Activated CD4-positive, alpha-beta T cell treated with anti-CD3 and anti-CD28 coated beads, Interleukin-2, amount 50 U/mL, for 16 hours (primary cell): Measurements from ENCODE around the gene SIPA1.
A peak's percentile ranks its signal among the peaks of the same experiment; 100 is the strongest.

Experiments used
- DNase-seq: peaks from one replicate; pipeline ENCODE4 v3.0.0-alpha.2; 2020

SIPA1 gene

DNA sequence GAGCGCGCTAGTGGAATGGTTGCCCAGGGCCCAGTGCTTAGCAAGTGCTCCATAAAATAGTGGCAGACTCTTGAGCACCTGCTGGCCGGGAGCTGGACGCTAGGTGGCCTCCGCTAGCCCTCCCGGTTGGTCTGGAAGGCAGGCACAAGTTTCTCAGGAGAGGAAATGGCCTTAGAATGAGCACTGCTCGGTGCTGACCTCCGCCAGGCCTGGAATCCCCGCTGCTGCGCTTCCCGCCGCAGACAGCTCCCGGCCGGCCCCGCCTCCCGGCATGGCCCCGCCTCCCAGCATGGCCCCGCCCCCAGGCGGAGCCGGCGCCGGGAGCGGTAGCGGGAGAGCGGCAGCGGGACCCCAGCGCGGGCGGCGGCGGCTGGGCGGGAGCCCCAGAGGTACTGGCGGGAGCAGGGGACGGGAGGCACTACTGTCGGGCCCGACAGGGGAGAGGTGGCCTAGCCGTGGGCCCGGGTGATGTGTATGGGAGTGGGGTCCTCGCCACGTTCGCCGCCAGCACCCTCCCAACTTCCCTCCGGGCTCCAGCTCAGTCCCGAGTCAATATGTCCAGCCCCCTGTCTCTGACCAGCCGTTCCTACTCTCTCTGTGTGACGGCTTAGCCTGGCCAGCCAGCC, at the start of gene SIPA1:
Gene SIPA1, plus strand, starts transcription at position 308 of the 626 bp plus-strand sequence. CDS start 2,821 bp downstream, outside the sequence.
- peak; percentile 70 for DNase-seq

GRCh38 chr11:65588199-65589054, 49.5 kb upstream of the SIPA1 start:
- DNase-seq: peak; percentile 92

DNA sequence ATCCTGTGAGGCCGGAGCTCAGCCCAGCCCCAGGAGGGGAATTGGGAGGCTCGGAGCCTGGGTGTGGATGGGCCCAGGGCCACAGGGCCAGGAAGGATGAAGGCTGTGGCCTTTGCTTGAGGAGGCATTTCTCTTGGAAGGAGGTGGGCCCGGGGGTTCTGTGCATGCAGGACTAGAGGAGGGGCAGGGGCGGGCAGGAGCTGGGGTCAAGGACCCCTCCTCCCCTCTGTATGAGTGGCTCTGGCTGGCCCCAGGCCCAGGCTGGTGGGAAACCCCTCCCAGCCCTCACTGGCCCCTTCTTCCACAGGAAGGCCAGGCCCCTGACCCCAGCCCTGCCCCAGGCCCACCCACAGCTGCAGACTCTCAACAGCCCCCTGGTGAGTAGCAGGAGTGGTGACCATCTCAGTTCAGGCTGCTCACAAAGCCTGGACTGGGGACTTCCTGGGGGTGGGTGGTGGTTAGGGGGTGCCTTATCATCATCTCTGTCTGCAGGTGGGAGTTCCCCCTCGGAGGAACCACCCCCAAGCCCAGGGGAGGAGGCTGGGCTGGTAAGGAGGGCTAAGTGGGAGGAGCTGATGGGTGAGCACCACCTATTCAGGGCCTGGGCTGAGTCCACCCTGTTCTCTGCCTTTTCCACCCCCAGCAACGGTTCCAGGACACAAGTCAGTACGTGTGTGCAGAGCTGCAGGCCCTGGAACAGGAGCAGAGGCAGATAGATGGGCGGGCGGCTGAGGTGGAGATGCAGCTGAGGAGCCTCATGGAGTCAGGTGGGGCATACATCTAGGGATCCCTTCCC, 48.3 kb upstream of the SIPA1 start:
- no peak for DNase-seq

DNA sequence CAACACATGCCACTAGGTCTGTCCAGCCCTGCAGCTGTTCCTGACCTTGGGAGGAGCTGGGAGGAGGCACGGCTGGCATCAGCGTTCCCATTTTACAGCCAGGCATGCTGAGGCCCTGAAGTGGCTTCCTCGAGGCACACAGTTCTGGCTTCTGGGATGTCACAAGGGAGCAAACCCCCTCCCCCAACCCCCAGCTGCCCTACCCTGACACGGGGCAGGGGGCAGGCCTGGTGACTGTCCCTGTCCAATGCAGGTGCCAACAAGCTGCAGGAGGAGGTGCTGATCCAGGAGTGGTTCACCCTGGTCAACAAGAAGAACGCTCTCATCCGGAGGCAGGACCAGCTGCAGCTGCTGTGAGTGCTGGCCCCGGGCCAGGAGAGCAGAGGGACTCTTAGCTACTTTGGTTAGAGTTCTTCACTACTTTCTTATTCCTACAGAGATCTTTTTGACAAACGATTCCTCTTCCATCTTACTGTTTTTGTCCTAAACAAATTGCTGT, 47.6 kb upstream of the SIPA1 start:
- no peak for DNase-seq

GRCh38 chr11:65591939-65592857, 45.7 kb upstream of the SIPA1 start:
- DNase-seq: no peak

- DNase-seq: no peak
Observed at GRCh38 chr11:65592858-65593517, 44.9 kb upstream of the SIPA1 start.

DNA sequence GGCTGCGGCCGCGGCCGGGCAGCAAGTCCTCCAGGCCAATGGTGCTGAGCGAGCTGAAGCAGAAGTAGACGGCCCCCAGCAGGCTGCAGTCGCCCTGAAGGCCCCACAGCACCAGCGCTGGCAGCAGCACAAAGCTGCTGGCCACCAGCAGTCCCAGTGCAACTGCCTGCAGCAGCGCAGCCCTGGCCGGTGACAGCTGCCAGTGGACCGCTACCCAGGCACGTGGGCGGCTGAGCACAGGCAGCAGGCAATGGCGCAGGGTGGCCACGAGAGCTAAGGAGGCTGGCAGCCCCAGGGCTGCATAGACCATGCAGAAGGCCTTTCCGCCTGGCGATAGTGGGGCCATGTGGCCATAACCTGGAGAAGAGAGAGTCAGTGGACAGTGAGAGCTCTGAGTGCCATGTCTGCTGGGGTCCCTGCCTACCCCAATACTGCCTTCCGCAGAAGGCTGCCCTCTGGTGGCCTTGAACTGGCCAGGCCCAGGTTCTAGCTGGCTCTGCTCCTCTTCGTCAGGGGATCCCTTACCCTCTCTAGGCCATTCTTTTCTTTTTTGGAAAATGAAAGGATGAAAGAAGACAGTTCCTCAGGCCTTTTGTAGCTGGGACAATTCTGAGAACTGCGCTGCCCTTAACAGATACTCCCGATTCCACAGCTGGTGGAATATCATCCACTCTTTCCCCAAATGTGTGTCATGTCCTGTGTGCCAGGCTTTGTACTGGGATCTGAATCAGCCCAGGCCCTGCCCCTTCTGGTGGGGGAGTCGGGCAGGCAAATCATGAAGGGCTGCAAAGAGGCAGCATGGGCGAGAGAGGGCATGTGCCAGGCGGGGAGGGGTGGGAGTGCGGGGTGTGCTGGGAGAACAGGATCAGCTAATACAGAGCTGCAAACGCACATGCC, 44.1 kb upstream of the SIPA1 start:
- no peak for DNase-seq

GRCh38 chr11:65595131-65595530, 42.8 kb upstream of the SIPA1 start:
- no peak for DNase-seq

DNA sequence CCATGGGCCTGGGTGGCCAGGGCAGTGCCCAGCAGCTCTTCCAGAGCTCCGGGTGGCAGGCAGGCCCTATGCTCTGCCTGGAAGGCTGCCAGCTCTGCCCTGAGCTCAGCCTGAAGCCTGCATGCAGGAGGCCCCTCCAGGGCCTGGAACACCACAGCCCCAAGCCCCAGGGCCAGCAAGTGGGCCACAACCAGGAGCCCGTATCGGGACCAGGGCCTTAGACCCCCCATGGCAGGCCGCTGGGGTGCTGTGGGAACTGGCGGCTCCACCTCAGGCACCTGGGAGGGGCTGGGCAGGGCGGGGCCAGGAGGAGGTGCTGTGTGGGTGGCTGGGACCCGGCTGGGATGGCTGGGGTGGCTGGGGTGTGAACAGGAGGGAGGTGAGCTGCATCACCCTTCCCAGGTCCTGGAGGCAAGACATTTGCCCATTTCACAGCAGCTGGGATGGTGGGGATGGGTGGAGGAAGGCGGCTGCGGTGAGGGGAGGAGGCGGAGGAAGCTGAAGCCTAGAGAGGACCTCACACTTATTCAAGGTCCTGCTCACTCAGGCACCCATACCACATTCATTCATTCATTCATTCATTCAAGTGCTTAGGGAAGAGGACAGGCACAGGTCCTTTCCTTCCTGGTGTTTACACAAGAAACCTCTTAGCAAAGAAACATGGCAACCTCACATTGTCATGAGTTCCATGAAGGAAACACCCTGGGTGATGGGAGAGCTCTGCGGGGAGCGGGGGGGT, 42.2 kb upstream of the SIPA1 start, which contains the start of gene KCNK7:
Gene KCNK7, minus strand, starts transcription at position 258 of the 739 bp plus-strand sequence. Its CDS starts 28 bp downstream, at position 230.
- no peak for DNase-seq

- DNase-seq: no peak
Observed at GRCh38 chr11:65596520-65596919, 41.4 kb upstream of the SIPA1 start.

GRCh38 chr11:65598258-65598699, 39.6 kb upstream of the SIPA1 start:
- no peak for DNase-seq

DNA sequence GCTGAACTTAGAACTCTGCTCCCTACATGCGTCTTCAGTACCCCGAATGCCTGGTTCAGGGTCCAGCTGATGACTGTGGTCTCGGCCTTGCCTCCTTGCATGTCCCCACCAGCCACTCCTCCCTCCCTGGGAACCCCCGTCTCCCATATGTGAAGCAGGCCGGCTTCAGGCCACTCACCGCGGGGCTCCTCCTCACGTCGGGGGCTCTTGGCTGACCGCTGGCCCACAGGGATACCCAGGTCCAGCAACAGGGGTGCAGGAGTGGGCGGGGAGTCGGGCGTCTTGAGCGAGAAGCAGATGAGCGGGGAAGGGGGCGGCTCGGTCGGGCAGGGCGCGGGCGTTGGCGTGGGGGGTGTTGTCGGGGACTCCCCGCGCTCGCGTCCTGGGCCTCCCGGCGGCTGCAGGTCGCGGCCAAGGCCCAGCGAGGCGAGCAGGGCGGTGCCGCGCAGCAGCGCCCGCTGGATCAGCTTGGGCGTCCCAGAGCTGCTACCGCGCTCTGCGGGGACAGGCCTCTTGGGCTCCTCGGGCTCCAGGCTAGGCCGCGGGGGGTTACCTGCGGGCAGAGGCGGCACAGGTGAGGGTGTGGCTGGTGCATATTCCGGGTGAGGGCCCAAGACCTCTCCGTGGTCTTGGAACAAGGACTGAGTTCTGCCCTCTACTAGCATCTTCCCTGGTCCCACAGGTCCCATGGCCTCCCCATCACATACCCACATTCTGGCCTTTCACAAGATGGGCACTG, 38.5 kb upstream of the SIPA1 start:
- no peak for DNase-seq

DNA sequence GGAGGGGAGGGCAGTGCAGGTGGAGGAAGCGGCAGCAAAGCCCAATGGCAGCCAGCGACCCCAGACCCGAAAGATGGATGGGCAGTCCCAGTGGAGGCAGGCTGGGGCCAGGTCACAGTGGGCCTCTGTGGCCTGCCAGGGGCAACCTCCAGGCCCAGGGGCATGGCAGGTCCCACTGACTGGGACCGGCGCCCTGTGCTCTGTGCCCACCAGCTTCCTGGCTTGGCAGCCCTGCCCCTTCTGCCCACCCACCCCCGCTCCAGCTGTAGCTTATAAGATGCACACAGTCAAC, 38.0 kb upstream of the SIPA1 start:
- DNase-seq: no peak

DNA sequence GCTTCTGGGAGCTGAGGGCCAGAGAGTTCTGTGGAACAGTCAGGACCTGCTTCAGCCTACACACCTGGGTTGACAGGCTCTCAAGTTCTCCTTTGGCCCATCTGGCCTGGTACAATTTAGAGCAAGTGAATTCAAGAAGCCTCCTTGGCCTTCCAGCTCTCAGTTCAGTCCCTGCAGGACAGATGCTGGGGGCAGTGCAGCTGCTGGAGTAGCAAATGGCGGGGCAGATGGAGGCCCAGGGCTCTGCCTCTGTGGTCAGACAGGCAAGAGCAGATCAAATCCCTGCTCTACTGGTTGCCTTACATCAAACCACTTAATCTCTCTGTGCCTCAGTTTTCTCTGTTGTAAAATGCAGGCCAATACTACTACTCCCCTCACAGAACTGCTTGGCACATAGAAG, 33.6 kb upstream of the SIPA1 start:
- DNase-seq: no peak

DNA sequence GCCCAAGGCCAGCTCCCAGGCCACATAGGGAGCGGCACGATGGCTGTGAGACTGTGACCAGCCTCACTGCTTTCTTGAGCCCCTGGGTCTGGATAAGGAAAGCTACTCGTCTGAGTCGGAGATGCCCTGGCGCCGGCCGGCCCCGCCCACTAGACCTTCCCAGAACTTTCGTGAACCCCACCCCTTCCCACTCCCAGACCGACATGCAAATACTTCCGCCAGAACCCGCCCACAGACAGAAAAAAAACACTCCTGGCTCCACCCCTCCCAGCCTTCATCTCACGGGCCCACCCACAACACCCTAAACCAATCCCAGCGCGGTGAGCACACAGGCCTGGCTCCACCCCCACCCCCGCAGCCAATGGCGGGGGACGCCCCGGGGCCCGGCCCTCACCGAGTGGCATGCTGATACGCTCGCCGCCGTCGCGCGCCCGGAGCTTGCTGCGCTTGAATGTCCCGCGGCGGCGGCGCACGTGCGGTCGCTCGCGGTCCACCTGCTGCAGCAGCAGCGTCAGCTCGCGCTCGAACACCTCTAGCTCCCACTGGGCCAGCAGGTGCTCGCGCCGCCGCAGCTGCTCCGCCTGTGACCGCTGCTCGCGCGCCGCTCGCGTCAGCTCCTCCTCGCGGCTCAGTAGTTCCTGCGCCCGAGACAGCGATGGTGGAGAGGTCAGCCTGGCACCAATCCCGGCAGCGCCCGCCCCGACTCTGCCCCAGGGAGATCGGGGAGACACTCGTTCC, 30.9 kb upstream of the SIPA1 start:
- peak; percentile 25 for DNase-seq

DNA sequence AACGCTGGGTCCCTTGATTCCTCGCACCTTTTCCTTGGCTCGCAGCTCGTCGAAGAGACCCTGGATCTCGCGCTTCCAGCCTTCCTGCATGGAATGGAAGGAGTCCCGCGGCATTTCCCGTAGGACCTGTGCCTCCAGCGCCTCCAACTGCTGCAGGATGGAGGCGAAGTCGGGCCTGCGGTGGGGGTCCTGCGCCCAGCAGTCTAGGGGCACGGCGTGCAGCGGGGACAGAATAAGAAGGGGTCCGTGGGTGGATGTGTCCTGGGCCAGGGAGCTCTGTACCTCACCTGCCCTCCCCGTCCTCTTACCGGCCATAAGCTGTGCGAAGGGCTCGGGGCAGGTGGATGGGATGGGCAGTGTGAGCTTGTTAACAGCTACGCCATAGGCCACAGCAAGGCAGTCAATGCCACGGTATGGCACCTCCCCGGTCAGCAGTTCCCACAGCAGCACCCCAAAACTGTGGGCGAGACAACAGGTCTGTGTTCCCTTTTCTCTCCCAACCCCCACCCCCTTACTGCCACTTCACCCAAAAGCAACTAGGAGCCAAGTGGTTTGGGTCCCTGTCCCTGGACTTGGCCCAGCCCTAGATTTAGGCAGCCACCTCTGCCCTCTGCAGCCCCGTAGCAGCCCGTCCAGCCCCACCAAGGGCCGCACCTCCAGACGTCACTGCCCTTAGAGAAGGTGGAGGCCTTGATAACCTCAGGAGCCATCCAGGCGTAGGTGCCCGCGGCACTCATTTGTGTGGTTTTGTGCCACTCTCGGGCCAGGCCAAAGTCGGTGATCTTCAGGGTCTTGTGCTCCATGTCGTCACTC, 30.1 kb upstream of the SIPA1 start:
- DNase-seq: no peak

GRCh38 chr11:65609229-65609628, 28.7 kb upstream of the SIPA1 start:
- no peak for DNase-seq
